Central memory CD4-positive, alpha-beta T cell (primary cell): ENCODE data around the gene RGS12.

ENCODE experiments used
- DNase-seq: peaks from one replicate; pipeline ENCODE4 v3.0.0; 2022

RGS12 gene

DNA sequence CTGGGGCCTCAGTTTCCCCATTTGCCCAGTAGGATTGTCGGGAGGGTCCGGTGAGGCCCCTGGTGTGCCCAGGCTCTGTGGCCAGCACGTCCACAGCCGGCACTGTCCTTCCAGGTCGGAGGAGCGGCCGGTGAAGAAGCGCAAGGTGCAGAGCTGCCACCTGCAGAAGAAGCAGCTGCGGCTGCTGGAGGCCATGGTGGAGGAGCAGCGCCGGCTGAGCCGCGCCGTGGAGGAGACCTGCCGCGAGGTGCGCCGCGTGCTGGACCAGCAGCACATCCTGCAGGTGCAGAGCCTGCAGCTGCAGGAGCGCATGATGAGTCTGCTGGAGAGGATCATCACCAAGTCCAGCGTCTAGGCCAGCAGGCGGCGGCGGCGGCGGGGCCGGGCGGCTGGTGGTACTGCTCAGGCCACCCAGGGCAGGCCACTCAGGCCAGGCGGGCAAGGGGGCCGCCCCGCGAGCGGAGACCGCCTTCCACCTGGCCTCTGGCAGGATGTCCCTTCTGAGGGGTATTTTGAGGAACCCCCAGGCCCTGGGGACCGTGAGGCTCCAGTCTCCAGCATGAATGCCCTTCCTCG, 37.1 kb upstream of the RGS12 start:
- no peak for DNase-seq

DNA sequence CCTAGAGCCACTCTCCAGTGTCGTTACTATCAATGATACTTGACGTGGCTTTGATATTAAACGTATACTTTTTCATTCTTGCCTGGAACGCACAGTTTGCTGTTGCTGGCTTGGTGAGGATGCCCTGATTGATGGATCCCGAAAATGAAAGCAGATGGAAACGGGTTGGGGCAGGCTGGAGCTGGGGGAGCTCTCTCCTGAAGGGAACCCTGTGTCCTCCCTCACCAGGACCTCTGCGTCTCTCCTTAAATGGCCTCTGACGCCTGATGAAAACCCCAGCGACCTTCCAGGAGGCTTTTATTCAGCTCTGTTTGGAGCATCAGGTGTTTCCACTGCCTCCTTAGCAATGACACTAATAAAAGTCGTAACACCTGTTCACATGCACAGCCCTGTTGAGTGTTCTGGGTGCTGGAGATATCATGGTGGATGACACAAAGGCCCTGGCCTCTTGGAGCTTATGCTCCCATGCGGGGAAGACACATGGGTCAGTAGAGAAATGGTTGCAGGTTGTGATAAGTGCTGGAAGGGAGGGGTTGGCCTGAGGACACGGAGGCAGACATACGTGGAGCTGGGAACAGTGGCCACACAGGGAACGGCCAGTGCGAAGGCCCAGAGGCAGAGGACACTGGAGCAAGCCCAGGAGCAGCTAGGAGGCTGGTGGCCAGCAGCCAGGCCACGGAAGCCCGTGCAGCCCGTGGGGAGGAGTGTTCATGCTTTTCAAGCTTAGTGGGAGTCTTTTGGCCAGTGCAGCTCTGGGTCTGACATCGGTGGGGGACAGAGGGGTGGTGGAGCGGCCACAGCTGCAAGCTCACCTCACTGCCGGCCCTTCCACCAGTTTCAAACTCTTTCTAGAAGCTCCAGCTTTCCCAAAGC, 36.4 kb upstream of the RGS12 start:
- DNase-seq = no peak

DNA sequence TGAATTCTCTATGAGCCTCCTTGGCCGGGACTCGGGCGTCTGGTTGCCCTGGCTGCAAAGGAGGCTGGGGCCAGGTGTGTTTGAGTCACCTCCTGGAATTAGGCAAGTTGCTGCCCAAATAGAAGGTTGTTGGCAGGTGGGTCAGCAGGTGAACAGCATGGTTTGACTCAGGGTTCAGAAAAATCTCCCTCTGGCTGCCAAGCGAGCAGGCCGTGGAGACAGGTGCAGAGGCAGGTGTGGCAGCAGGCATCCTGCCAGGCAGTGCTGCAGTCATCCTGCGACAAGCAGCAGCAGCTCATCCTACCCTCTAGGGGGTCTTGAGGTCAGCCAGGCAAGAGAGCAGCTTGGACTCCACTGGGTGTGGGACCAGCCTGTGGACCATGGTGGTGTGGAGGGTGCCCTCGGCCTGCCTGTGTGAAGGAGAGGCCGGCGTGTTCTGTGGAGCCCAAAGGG, 35.7 kb upstream of the RGS12 start:
- no peak for DNase-seq

DNA sequence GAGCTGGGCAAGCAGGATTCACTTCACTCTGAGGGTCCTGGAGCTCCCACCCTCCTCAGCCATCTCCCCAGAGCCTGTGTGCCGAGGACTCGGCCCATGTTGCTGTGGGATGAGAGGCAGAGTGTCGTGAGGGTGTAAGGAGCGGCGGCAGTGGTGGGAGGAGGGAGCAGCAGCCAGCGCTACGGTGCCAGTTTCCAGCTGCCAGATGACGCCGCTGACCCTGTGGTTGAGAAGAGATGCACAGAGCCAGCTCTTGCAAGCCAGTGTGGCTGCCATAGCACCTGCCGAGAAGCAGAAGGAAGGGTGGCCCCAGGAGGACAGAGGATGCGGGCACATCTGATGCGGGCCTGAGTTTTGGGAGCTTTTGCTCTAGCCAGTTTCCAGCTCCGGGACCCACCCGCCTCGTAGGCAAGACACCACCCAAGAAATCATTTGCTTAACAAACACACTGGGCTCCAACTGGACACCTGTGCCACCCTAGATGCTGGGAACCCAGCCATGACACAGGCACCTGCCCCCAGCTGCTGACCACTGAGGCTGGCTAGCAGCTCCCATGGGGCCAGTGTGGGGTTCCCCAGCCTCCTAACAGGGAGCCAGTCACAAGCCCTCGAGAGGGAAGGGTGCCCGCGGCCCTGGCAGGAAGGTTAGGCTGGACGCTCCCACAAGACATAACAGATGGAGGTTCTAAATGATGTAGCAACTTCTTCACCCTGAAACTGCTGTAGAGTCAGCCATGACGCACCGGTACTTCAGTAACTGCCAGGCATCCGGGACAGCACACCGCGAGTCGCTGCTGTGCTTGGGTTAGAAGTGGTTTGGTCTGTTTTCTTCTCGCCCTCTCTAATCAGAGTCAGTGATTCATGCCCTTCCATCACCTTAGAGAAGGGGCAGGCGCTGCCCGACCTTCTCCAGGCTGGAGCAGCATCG, 35.0 kb upstream of the RGS12 start:
- no peak for DNase-seq

DNA sequence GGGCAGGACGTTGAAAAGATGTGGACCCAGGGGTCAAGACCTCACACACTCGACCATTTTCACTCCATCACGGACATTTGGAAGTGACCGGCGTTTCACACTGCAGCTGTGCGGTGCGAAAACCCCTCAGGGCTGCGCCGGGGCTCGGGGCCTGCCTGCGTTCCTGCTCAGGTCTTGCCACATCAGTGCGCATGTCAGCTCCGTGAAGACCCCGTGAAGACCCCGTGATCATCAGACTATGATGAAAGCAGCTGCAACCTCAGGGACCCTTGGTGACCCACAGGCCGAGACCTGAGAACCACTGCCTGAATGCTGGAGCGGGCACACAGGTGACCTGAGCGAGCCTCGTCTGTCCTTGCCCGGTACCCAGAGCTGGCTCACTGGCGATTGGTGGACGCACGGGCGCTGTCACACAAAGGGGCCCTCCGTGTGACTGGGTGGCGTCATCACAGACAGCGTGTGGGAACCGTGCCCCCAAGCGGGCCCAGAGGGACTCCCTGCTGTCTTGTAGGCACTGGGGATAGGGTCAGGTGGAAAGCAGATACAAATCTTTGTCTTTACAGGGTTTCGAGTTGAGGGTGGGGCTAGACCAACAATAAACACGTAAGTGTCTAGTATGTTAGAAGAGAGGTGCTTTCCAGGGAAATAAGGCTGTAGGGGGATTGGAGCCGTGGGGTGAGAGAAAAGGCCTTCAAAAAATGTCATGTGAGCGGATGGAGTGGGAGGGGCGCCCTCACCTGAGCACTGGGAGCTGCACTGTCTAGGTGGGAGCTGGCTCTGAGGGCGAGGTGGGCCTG, 31.2 kb upstream of the RGS12 start:
- no peak for DNase-seq

DNA sequence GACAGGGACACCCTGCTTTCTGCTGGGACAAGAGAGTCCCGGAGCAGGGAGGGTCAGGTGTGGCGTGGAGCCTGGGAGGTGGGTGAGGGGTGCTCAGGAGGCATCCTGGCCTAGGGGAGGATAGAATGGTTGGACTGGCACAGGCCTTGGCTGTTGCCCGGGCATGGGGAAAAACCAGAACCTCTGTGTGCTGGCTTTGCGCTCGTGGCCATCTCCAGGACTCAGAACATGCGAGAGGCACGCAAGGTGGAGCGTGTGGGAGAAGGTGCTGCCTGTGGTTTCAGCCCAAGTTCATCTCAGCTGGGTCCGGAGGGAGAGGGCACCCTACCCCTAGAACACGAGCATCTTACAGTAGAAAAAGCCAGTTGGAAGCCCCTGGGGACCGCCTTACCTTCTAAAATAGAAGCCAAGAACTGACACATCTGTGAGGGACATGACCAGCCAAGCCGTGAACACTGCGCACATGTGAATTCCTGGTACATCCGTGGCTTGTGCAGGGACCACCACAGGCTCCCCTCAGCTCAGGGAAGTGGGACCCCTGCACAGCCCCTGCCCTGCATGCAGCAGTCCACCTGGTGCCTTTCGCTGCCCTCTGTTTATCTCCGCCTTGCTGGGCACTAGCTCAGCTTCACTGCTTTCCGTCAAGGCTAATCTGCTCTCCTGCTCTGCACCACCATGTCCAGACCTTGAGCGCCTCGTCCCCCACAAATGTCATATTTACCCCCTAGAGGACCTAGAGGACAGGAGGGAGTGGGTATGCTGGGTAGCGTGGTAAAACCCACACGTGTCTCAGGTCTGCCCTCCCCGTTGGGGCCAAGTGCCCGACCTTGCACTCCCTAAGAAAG, 30.4 kb upstream of the RGS12 start:
- DNase-seq = no peak

DNA sequence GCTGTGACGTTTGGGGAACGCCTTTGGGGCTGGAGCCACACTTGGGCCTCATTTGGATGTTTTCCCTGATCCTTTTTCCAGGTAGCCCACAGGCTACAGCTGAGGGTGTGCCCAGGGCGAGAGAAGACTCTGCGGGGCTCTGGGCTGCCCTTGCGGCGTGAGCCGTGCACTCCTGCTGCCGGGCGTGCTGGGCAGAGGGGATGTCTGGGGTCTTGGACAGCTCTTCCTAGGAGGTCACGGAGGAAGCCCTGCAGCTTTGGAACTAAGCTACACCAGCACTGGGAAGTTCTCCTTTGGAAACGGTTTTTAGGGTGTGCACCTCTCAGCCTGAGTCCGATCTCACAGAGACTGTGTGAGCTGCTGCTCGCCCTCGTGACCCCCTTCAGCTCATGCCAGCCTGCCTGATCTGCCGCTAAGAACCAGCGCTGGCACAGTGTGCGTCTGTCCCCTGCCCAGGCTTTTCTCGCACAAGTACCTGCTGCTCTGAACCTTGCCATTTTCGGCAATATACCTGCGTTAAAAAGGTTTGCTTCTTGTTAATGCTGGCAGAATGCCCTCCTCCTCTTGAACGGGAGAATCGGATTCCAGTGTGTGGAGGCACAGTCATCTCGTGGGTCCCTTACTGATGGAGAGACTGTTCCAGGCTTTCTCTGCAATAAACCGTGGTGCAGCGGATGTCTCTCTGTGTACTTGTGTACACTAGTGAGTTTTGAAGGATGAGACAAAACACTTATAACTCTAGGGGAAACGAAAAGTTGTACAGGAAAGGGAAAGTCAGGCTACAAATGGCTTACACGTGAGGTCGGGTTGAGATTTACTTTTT, 29.6 kb upstream of the RGS12 start:
- DNase-seq = no peak

DNA sequence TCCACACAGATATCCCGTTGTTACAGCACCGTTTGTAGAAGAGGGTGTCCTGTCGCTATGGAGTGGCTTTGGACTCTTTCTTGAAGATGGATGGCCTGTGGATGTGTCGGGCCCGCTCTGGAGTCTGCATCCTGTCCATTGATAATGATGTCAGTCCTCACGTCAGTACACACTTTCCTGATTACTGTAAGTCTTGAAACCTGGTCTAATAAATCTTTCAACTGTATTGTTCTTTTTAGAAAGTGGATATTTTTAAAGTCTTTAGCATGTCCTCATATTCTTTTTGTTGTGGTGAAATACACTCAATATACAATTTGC, 29.0 kb upstream of the RGS12 start:
- no peak for DNase-seq

DNA sequence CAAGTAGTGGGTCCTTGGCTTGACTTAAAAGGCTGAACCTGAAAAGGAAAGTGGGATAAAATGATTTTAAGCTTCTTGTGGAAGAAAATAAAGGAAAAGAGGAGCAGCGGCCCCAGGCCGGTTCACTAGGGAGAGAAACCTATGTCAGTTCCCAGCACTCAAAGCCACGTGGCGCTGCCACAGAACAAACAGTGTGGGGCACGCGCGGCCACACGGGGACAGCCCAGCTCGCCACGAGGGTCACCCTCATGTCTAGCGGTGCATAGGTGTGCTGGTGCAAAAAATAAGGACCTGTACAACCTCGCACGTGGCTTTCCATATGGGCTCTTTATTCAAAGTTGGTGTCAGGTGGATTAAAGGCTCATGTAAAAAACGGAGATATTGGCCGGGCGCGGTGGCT, 26.7 kb upstream of the RGS12 start:
- no peak for DNase-seq

DNA sequence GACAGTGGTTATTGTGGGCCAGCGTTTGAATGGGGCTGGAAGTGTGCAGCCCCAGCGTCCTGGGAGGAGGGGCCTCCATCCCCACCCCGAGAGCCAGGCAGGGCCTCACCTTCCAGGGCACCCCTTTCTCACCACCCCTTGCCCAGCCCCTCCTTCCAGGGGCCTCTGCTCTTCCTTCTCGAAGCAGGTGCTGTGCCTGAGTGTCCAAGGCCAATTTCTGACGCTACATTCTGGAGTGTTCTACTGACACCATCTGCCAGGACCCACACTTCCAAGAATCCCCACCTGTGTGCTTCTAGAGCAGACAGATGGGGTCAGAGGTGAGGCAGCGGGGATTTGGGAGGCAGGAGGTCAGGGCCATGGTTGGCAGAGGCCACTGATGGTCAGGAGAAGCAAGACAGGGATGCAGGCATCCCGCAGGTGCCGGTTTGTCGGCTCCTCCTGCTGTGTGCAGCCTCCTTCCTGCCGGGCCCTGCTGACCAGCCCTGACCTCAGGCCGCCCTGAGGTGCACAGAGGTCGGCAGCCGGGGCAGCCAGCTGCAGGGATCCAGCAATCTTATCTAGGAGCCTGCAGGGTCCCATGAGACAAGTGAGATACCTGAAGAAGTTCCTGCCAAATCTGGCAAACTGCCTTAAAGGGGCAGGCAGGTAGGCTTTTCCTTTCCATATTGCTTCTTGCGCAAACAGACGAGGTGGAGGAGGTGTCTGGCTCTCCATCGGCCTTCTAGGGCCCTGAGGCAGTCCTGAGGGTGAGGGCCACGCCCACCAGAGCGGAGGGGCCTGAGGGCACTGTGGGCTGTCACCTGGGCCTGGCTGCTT, 25.0 kb upstream of the RGS12 start:
- DNase-seq = no peak

DNA sequence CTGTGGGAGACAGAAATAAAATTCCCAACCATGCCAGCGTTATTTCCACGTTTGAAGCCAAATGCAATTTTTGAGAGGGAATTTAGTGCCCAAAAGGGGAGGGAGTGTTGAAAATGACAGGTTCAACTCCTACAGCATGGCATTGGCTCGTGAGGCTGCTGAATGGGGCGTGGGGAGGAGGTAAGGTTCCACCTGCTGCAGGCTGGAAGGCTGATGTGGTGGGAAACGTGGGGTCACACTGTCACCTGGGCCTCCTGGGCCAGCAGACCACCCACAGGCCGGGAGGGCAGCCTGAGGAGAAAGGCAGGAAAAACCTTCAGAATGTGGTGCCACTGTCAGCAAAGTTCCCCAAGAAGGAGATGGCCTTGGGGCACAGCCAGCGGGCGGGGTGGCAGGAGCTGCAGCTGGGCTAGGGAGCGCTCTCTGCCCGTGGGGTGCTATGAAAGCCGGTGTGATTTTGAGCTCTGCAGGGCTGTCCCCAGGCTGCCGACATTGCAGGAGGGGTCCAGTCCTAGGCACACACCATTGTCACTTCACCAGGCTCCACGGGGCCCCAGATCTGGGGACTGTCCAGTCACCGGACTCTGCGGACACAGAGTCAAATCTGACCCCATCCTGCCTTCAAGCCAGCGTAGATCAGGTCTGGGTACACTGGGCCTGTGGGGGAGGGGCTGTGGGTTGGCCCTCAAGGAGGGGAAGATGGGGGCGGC, 24.3 kb upstream of the RGS12 start:
- DNase-seq = no peak

DNA sequence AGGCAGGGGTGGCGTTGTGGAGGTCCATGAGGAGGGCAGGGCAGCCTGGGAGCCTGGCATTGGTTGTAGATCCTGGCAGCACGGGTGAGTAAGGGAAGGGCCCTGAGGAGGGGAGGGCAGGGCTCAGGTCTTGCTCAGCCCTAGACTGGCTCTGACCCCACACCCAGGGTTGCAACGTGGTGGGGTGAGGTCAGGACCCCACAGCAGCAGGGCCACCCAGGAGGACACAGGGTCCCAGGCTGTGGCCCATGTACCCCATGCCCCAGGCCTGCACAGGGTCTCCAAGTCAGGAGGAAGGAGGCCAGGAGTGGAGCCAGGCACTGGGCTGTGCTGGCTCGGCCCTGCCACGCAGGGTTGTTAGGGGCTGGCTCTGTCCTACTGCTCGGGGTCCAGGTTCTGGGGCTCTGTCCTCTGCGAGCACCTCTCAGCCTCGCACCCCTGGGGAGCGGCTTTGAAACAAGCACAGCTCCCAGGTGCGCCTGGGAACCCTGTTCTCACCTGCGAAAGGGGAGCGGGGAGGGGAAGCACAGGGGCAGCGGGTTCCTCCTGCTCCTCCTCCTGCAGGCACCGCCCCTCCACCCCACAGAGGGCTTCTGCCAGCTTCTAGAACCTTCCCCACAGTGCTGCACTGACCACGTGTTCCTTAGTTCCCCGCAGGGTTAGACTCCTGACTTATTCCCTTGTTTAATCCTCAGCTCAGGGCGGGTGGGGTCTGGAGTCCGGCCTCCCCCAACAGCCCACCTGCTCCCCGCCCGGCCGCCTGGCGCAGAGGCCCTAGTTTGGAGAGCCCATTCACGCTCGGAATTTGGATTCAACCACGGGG, 23.5 kb upstream of the RGS12 start:
- DNase-seq = no peak

DNA sequence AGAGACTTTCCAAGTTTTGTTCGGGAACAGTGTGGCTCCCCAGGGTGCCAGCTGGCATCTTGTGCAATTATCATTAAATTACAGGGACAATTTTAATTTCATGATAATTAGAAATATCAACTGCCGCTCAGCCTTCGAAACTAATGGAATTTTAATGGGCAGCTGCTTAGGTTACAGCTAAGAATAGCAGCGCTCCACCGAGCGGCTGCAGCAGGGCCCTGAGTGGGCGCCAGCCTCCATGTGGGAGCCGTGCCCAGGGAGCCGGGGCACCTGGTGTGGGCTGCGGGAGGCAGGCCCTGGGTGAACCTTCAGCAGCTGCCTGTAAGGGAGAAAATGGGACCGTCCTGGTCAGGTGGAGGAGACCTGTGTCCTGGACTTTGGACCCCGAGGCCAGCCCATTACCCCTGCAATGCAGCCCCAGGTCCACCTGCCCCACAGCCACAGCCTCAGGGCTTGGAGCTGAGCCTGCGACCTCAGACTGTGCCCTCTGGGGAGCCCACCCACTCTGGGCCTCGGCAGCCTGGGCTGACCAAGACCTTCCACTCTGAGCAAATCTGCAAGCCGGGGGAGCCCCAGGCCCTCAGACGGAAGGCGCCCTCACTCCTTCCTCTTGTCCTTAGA, 22.7 kb upstream of the RGS12 start:
- no peak for DNase-seq

DNA sequence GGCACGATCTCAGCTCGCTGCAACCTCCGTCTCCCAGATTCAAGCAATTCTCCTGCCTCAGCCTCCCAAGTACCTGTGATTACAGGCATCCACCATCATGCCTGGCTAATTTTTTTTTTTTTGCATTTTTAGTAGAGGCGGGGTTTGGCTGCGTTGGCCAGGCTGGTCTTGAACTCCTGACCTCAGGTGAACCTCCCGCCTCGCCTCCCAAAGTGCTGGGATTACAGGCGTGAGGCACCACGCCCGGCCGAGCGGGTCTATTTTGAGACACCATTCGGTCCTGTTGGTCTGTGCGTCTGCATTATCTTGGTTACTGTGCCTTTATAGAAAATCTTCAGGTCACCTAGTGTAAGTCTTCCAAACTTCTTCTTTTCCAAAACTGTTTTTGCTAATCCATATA, 21.7 kb upstream of the RGS12 start:
- no peak for DNase-seq

DNA sequence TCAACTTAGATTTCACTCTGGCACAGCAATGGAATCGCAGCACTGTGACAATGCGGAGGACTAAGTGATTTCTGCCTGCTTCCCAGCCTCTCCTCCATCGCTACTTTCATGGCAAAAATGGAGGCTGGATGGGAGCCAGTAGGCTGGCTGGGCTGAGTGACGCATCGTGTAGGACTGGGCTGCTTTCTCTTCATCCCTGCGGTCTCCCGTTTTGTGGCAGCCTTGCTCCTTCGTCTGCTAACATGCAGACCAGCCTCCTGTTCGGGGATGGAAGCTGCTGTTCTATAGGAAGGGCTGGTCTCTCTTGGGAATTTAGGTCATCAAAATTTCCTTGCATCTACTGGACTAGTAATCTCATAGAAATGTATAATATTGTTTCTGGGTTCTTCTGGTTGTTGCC, 15.8 kb upstream of the RGS12 start:
- no peak for DNase-seq

DNA sequence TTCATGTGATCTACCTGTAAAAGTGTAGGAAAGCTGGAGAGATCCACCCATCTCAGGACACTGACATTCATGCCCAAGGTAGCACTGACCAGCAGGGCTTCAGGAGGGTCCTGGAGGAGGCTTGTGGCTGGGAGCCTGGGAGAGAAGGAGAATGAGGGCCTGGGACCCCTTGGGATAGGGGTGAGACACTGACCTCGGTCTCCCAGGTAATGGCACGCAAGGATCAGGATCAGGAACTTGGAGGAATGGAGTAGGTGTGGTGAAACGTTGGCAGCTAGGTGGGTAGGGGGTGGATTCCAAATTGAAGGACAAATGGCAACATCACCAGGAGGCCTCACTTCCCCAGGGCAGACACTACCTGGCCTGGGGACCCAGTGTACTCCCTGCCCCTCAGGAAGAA, 12.4 kb upstream of the RGS12 start:
- no peak for DNase-seq

DNA sequence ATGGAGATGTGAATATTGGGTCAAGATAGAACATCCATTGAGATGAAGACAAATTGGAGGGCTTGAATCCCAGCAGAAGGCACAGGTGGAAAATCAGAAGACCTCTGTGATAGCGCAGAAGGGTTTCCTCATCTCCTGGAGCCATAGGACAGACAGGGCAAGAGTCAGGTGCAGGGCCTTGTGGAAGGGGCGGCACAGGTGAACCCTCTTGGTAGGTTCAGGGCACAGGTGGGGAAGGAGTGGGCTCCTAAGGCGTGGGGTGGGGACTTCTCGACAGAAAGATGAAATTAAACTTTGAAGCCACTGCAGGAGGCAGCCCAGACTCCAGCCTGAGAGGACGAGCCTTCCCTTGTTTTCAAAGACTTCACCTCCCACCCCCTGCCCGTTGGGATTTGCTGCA, 9.3 kb upstream of the RGS12 start:
- no peak for DNase-seq

DNA sequence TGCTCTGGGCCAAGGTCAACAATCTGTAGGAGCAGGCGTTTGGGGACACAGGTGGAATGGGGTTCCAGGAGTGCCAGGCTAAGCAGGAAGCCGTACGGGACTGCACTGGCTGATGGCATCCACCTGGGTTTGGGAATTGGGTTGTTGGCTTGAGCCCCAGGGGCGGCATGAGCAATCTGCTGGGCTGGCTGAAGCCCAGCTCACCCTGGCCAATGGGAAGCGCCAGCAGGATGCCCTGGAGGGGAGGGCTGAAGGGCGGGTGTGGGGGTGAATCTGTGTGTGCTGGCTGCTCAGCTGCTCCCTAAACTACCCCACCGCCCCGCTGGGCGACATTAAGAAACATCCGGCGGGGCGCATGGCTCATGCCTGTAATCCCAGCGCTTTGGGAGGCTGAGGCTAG, 8.9 kb upstream of the RGS12 start:
- no peak for DNase-seq
